B cell (primary cell): Measurements from ENCODE around the gene TXNDC17.

Experiments
- CTCF ChIP-seq: fragments of 200-600 bp; IDR thresholded peaks from one replicate; pipeline ENCODE4 v1.8.0; 2022; ENCODE audit warnings: antibody characterized with exemption, mild to moderate bottlenecking
- EZH2 ChIP-seq: IDR thresholded peaks from 2 replicates; pipeline ENCODE4 v1.6.1; 2012; ENCODE audit warnings: borderline replicate concordance, low read depth, mild to moderate bottlenecking, moderate library complexity, low read length; ENCODE audit not compliant: insufficient read depth, poor library complexity, severe bottlenecking

DNA sequence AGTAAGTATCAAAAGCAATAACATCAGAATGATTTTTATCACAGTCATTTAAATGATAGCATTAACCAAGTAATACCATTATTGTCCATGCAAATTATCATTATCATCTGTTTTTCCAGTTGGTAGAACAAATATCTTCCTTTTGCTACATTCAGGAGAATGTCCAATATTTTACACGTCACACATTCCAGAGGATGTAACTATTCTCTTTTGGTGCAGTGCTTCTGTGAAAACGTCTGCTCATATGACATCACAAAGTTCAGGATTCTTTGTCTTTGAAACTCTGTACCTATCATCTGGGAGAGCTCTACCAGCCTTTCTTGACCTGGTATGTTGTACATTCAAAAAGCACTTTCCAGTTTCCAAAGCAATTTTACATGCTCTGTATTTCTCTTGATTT, 44.3 kb upstream of the TXNDC17 start:
- TF ChIP-seq CTCF, result no peak
- no peak for TF ChIP-seq EZH2
